ENCODE data around the gene DNAI2.

The DNAI2 gene

GRCh38 chr17:74347646-74348045, 73.6 kb downstream of the DNAI2 start:
- DNase-seq (ENCODE audit: low read depth in 2 of 2), result no peak
- no peak for TF ChIP-seq CTCF (IDR thresholded peaks at IDR 0.05; ENCODE audit: low read depth, low read length)

DNA sequence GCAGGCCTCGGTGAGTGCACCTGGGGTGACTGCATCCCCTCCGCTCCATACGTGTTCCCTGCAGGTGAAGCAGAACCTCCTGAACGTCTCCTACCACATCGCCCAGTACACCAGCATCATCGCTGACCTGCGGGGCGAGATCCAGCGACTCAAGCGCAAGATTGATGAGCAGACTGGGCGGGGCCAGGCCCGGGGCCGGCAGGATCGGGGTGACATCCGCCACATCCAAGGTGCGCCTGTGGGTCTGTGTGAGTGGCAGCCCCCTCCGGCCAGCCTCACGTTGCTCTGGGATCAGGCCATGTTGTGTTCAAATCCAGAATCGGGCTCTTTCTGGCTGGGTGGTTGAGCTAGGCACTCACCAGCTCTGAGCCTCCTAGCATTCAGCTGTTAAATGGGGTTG, 75.1 kb downstream of the DNAI2 start:
- H3K4me3 ChIP-seq (replicated peaks in 1 of 2; ENCODE audit: low read depth in 2 of 2, low read length in 2 of 2), result no peak overlapping the region
- no peak for TF ChIP-seq CTCF (IDR thresholded peaks at IDR 0.05; ENCODE audit: low read depth, low read length)
- DNase-seq (ENCODE audit: low read depth in 2 of 2), result no peak

More at GRCh38 chr17:74347646-74348045, 73.6 kb downstream of the DNAI2 start:
- no peak overlapping the region for H3K4me3 ChIP-seq (replicated peaks in 1 of 2; ENCODE audit: low read depth in 2 of 2, low read length in 2 of 2)

DNA sequence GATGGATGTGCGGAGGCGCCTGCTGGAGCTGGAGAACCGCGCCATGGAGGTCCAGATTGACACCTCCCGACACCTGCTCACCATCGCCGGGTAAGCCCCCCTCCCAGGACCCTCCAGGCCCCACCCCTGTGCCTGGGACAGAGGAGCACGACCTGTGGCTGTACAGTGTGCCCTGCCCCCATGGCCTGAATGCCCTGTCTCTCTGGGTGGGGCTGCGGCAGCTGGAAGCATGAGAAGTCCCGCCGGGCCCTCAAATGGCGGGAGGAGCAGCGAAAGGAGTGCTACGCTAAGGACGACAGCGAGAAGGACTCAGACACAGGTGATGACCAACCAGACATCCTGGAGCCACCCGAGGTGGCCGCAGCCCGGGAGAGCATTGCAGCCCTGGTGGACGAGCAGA, 76.5 kb downstream of the DNAI2 start:
- no peak overlapping the region for H3K4me3 ChIP-seq (replicated peaks in 1 of 2; ENCODE audit: low read depth in 2 of 2, low read length in 2 of 2)
- no peak for TF ChIP-seq CTCF (IDR thresholded peaks at IDR 0.05; ENCODE audit: low read depth, low read length)
- no peak for DNase-seq (ENCODE audit: low read depth in 2 of 2)

DNA sequence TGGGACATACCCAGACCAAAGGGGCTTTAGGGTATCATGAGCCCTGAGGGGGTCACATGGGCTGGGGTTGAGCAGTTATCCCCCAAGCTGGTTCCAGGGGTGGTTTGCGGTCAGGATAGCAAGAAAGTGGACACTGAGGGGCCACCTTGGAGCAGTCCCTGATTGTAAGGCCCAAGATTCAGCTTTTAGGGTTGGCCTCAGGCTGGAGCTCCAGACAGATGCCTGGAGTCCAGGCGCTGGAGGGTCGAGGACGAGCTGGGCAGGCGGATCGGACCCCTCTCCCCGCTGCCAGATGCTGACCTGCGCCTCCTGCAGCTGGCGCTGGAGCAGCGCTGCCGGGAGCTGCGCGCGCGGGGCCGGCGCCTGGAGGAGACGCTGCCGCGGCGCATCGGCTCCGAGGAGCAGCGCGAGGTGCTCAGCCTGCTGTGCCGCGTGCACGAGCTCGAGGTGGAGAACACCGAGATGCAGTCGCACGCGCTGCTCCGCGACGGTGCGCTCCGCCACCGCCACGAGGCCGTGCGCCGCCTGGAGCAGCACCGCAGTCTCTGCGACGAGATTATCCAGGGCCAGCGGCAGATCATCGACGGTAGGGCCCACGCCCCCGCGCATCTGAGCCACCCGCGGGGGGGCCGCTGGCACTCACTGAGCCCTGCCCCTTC, 77.6 kb downstream of the DNAI2 start:
- no peak overlapping the region for H3K4me3 ChIP-seq (replicated peaks in 1 of 2; ENCODE audit: low read depth in 2 of 2, low read length in 2 of 2)
- no peak for TF ChIP-seq CTCF (IDR thresholded peaks at IDR 0.05; ENCODE audit: low read depth, low read length)
- DNase-seq (ENCODE audit: low read depth in 2 of 2), result no peak

DNA sequence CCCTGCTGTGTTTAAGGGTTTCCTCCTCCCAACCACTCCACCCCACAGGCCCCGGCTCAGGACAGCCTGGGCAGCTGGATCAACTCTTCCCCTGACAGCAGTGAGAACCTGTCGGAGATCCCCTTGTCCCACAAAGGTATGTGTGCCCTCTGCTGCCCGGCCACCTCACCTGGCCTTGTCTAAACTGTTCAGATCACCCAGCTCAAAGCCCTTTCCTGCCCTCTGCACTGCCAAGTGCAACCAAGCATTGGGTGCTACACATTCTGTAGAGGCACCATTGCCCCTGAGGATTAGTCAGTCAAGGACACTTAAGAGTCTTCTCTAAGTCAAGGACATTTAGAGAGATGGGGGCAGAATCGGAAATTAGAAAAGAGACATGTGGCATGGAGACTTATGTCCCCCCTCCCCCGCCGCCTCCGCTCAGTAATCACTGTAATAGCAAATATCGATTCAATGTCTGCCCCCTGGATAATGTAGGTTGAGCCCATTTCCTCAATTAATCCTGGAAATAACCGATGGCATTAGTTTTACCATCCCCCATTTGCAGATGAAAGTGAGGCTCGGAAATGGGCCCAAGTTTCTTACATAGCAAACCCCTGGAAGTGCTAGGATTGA, 79.5 kb downstream of the DNAI2 start:
- no peak for TF ChIP-seq CTCF (IDR thresholded peaks at IDR 0.05; ENCODE audit: low read depth, low read length)
- DNase-seq (ENCODE audit: low read depth in 2 of 2), result no peak
- no peak overlapping the region for H3K4me3 ChIP-seq (replicated peaks in 1 of 2; ENCODE audit: low read depth in 2 of 2, low read length in 2 of 2)

- peak; percentile 16 for TF ChIP-seq CTCF (IDR thresholded peaks at IDR 0.05; ENCODE audit: low read depth, low read length)
- peak in 1 of 2 donors; percentile 9 for DNase-seq (ENCODE audit: low read depth in 2 of 2)
- no peak overlapping the region for H3K4me3 ChIP-seq (replicated peaks in 1 of 2; ENCODE audit: low read depth in 2 of 2, low read length in 2 of 2)
Observed at GRCh38 chr17:74354123-74354522, 80.1 kb downstream of the DNAI2 start.

Data from cardiac fibroblast (primary cell).